Measurements from ENCODE around the gene FRS2.

FRS2 gene

DNA sequence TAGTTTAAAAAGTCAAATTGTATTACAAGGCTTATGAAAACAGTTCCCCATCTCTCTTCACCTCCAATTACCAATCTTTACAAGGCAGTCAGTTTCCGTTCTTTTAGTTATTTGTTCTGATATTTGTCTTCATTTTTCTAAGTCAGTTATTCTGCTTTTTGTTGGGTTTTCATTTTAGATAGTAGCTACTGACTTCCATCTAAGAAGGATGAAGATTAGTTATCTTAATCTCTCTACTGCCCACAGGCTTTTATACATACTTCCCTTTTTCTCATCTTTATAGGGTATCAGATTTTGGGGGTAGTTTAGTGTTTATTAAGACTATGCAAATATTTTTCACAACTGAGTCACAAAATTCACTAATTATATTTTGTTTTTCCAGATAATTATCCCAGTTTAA is 38.4 kb downstream of the FRS2 start:
- H3K4me3 ChIP-seq (ENCODE audit: low read depth, low read length), result no peak overlapping the region
- TF ChIP-seq, protein P1, sequence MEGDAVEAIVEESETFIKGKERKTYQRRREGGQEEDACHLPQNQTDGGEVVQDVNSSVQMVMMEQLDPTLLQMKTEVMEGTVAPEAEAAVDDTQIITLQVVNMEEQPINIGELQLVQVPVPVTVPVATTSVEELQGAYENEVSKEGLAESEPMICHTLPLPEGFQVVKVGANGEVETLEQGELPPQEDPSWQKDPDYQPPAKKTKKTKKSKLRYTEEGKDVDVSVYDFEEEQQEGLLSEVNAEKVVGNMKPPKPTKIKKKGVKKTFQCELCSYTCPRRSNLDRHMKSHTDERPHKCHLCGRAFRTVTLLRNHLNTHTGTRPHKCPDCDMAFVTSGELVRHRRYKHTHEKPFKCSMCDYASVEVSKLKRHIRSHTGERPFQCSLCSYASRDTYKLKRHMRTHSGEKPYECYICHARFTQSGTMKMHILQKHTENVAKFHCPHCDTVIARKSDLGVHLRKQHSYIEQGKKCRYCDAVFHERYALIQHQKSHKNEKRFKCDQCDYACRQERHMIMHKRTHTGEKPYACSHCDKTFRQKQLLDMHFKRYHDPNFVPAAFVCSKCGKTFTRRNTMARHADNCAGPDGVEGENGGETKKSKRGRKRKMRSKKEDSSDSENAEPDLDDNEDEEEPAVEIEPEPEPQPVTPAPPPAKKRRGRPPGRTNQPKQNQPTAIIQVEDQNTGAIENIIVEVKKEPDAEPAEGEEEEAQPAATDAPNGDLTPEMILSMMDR (IDR thresholded peaks at IDR 0.05), result no peak
- H3K4me2 ChIP-seq (ENCODE audit: low read length), result no peak overlapping the region
- no peak overlapping the region for H3K9ac ChIP-seq
- no peaks in the 10 kb centered on the region for H3K9me3 ChIP-seq (ENCODE audit: control insufficient read depth, low read length)
- no peak overlapping the region for H3K27ac ChIP-seq
- H2AFZ ChIP-seq, result no peak overlapping the region
- H3K79me2 ChIP-seq, result peaks cover 10% of the 10 kb centered on the region
- H3K36me3 ChIP-seq (ENCODE audit: control insufficient read depth, insufficient read depth, low read length), result no peaks in the 10 kb centered on the region
- H3K4me1 ChIP-seq, result no peaks in the 10 kb centered on the region
- H3K27me3 ChIP-seq (ENCODE audit: control insufficient read depth, insufficient read depth, low read length), result no peaks in the 10 kb centered on the region

- H3K27me3 ChIP-seq (ENCODE audit: control insufficient read depth, insufficient read depth, low read length), result no peaks in the 10 kb centered on the region
- H3K4me3 ChIP-seq (ENCODE audit: low read depth, low read length), result no peak overlapping the region
- no peaks in the 10 kb centered on the region for H3K36me3 ChIP-seq (ENCODE audit: control insufficient read depth, insufficient read depth, low read length)
- no peaks in the 10 kb centered on the region for H3K9me3 ChIP-seq (ENCODE audit: control insufficient read depth, low read length)
- H2AFZ ChIP-seq, result no peak overlapping the region
- no peaks in the 10 kb centered on the region for H3K4me1 ChIP-seq
- no peak overlapping the region for H3K4me2 ChIP-seq (ENCODE audit: low read length)
- H3K27ac ChIP-seq, result no peak overlapping the region
- H3K9ac ChIP-seq, result no peak overlapping the region
- TF ChIP-seq, protein P1 (IDR thresholded peaks at IDR 0.05), result no peak
- peaks cover 10% of the 10 kb centered on the region for H3K79me2 ChIP-seq
Observed at GRCh38 chr12:69509308-69509736, 39.1 kb downstream of the FRS2 start.

- no peak overlapping the region for H3K27ac ChIP-seq
- H3K9ac ChIP-seq, result no peak overlapping the region
- H3K9me3 ChIP-seq (ENCODE audit: control insufficient read depth, low read length), result no peaks in the 10 kb centered on the region
- peaks cover 11% of the 10 kb centered on the region for H3K79me2 ChIP-seq
- H3K27me3 ChIP-seq (ENCODE audit: control insufficient read depth, insufficient read depth, low read length), result no peaks in the 10 kb centered on the region
- no peaks in the 10 kb centered on the region for H3K4me1 ChIP-seq
- no peaks in the 10 kb centered on the region for H3K36me3 ChIP-seq (ENCODE audit: control insufficient read depth, insufficient read depth, low read length)
- H3K4me3 ChIP-seq (ENCODE audit: low read depth, low read length), result no peak overlapping the region
- no peak overlapping the region for H3K4me2 ChIP-seq (ENCODE audit: low read length)
- H2AFZ ChIP-seq, result no peak overlapping the region
- TF ChIP-seq, protein P1 (IDR thresholded peaks at IDR 0.05), result no peak
Observed at GRCh38 chr12:69509904-69510827, 40.0 kb downstream of the FRS2 start.

- H2AFZ ChIP-seq, result no peak overlapping the region
- TF ChIP-seq, protein P1 (IDR thresholded peaks at IDR 0.05), result no peak
- H3K27me3 ChIP-seq (ENCODE audit: control insufficient read depth, insufficient read depth, low read length), result no peaks in the 10 kb centered on the region
- no peak overlapping the region for H3K4me3 ChIP-seq (ENCODE audit: low read depth, low read length)
- H3K4me1 ChIP-seq, result no peaks in the 10 kb centered on the region
- H3K36me3 ChIP-seq (ENCODE audit: control insufficient read depth, insufficient read depth, low read length), result no peaks in the 10 kb centered on the region
- peaks cover 11% of the 10 kb centered on the region for H3K79me2 ChIP-seq
- no peak overlapping the region for H3K27ac ChIP-seq
- no peak overlapping the region for H3K9ac ChIP-seq
- no peaks in the 10 kb centered on the region for H3K9me3 ChIP-seq (ENCODE audit: control insufficient read depth, low read length)
- H3K4me2 ChIP-seq (ENCODE audit: low read length), result no peak overlapping the region
Observed at GRCh38 chr12:69511016-69511415, 40.8 kb downstream of the FRS2 start.

Measured in parathyroid adenoma (tissue), 2 donors.